ENCODE measurements around the gene WDR31. TPM values are rescaled to one million over a fixed set of nuclear protein-coding genes. Genes with fewer than 3 reads are reported as not detected.
A peak's percentile ranks its signal among the peaks of the same experiment; 100 is the strongest.

The WDR31 gene
- 0.28 and 0.36 TPM in 2 replicates for total RNA-seq (2012; rRNA removed)
- polyA plus RNA-seq (2012; rRNA removed): 0.19 and 0.29 TPM in 2 replicates
- 0.09 and 0.17 TPM in 2 replicates for polyA plus RNA-seq (2012; cell fraction: cytosol; rRNA removed)
- polyA plus RNA-seq (2012; cell fraction: nucleus; rRNA removed; ENCODE audit: low replicate concordance): 0.10 and 0.40 TPM in 2 replicates
- percentile 33 among the genes with signal in this experiment for Bru-seq, nascent RNA
- percentile 43 among the genes with signal in this experiment for BruChase-seq, experiment 1, labeled RNA remaining after a 6-hour chase
- BruChase-seq, experiment 2, labeled RNA remaining after a 2-hour chase: percentile 35 among the genes with signal in this experiment
- long read RNA-seq: 0 reads

DNA sequence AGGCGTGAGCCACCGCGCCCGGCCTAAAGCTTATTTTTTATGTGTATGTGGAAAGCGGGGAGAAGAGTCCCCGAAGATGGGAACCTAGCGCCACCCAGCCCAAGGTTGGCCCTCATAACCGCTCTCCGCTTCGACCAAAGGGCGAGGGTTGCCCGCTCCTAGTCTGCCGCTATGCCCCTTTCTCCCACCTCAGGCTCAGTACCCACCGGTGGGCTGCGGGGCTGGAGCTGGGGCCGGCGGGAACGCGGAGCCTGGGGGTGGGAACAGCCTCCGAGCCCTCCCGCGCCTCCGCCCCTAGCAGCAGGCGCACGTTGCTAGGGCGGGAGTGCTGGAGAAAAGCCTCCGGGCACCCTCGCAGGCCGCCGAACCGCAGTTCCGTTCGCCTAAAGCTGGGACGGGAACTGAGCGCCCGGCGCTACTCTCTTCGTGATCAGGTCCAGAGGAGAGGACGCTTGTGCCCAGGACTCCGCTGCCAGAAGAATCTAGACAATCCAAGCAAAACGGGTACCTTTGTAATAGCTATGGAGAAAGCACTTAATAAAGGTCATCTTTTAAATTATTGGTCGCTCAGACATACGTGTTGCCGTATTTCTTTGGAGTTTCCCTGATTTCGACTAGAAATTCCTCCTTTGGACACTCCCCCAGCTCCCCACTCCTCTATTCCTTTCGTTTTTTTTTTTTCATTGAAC, at the start of gene WDR31:
Gene WDR31 (minus strand): TSS at position 265 of the 689 bp plus-strand sequence. CDS start 8,253 bp downstream, outside the sequence.
- no TSS peak for BruUV-seq (replicated peaks)
- peak within 1 kb of the TSS; percentile 80 to 87 for H4K8ac ChIP-seq (ENCODE audit: low read depth in 2 of 2, low read length in 2 of 2)
- H4K5ac ChIP-seq (ENCODE audit: low read depth, low read length): peak within 1 kb of the TSS; percentile 27
- H3K27ac ChIP-seq (ENCODE audit: insufficient read depth, low read length): peak within 1 kb of the TSS; percentile 41; the same call in 1 of the 2 replicates
- no peaks in the 10 kb centered on the region for H3K9me3 ChIP-seq (ENCODE audit: control insufficient read depth, insufficient read depth, low read length)
- H3K4me3 ChIP-seq (ENCODE audit: insufficient read depth, low read depth, low read length): peak within 1 kb of the TSS; percentile 85
- peak within 1 kb of the TSS; percentile 75 for H3K56ac ChIP-seq (ENCODE audit: extremely low read depth, insufficient read depth, low read length)
- no peak within 1 kb of the TSS; the same call in 1 of the 2 replicates for H4K91ac ChIP-seq (ENCODE audit: insufficient read depth, low read depth, low read length)
- intact Hi-C loops (cut with micrococcal nuclease) (no loop called here), in situ Hi-C loops (cut with MboI; ENCODE audit: low sequenced_read_pairs) (no loop called here), dilution Hi-C loops (cut with HindIII; ENCODE audit: low sequenced_read_pairs, unreplicated experiment) (no loop called here)
- 0% methylated on average over 8 of the region's 46 CpGs; no CpG with 5 or more reads in 1 of the 2 experiments for WGBS, 2 experiments (ENCODE audit: extremely low coverage in 2 of 2, insufficient read length in 1 of 2)
- H2AK9ac ChIP-seq (replicated peaks; ENCODE audit: low read depth, low read length, poor library complexity): peak within 1 kb of the TSS; percentile 78
- peak within 1 kb of the TSS; percentile 76 for H3K23ac ChIP-seq (ENCODE audit: low read depth, low read length)
- ChIA-PET POLR2A (ENCODE audit: unreplicated experiment) (no interaction called here), CTCF (interaction anchor here (0.6 to 1.0 kb wide), 2 partner anchors 22 to 29 kb away, joined by 3 to 6 read pairs; no protein-coding TSS in a partner anchor)
- H2BK15ac ChIP-seq (ENCODE audit: low read depth, low read length): no peak within 1 kb of the TSS
- H3K4me1 ChIP-seq (ENCODE audit: control insufficient read depth, insufficient read depth, low read length): no peaks in the 10 kb centered on the region
- no peaks in the 10 kb centered on the region for H3K27me3 ChIP-seq (ENCODE audit: control insufficient read depth, insufficient read depth, low read length)
- H3K36me3 ChIP-seq (ENCODE audit: control insufficient read depth, insufficient read depth, low read length): no peaks in the 10 kb centered on the region
- H3K4me2 ChIP-seq (ENCODE audit: low read depth, low read length): peak within 1 kb of the TSS; percentile 82
- peaks cover 0 to 4% of the 10 kb centered on the region in 2 experiments; a peak in 1 of 4 replicates for H3K79me1 ChIP-seq (ENCODE audit: low read depth in 1 of 2, low read length in 2 of 2)
- no peak within 1 kb of the TSS for H2BK5ac ChIP-seq (ENCODE audit: low read depth, low read length, poor library complexity, severe bottlenecking)
- peak within 1 kb of the TSS; percentile 78 for H3K14ac ChIP-seq (replicated peaks; ENCODE audit: low read depth, low read length)
- no peak within 1 kb of the TSS for H2AK5ac ChIP-seq (ENCODE audit: low read depth, low read length)
- H2BK120ac ChIP-seq (ENCODE audit: low read depth, low read length): peak within 1 kb of the TSS; percentile 27; the same call in 1 of the 2 replicates
- H3K9ac ChIP-seq (ENCODE audit: low read depth, low read length): peak within 1 kb of the TSS; percentile 55; the same call in 1 of the 2 replicates
- H2BK20ac ChIP-seq (ENCODE audit: low read depth, low read length): no peak within 1 kb of the TSS
- H2AFZ ChIP-seq (replicated peaks; ENCODE audit: low read length, poor library complexity): peak within 1 kb of the TSS; percentile 96
- H3K4ac ChIP-seq (ENCODE audit: low read depth, low read length): peak within 1 kb of the TSS; percentile 63
- H3K18ac ChIP-seq (ENCODE audit: low read depth, low read length): peak within 1 kb of the TSS; percentile 8; the same call in 1 of the 2 replicates
- peak; percentile 99 for ATAC-seq (ENCODE audit: low read depth)
- no peaks in the 10 kb centered on the region for H4K20me1 ChIP-seq (ENCODE audit: insufficient read depth, low read length)
- H3K9me1 ChIP-seq (ENCODE audit: insufficient read depth, low read length): peaks cover 10% of the 10 kb centered on the region
- DNase-seq: peak; percentile 86
- TF ChIP-seq RAD21 (IDR thresholded peaks at IDR 0.05; ENCODE audit: low read length): no peak
- TF ChIP-seq MAFK (IDR thresholded peaks at IDR 0.05; ENCODE audit: low read depth, low read length): no peak
- no peak for TF ChIP-seq SMC3 (IDR thresholded peaks at IDR 0.05; ENCODE audit: low read depth, low read length)
- TF ChIP-seq, protein P1, sequence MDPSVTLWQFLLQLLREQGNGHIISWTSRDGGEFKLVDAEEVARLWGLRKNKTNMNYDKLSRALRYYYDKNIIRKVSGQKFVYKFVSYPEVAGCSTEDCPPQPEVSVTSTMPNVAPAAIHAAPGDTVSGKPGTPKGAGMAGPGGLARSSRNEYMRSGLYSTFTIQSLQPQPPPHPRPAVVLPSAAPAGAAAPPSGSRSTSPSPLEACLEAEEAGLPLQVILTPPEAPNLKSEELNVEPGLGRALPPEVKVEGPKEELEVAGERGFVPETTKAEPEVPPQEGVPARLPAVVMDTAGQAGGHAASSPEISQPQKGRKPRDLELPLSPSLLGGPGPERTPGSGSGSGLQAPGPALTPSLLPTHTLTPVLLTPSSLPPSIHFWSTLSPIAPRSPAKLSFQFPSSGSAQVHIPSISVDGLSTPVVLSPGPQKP (IDR thresholded peaks at IDR 0.05; ENCODE audit: borderline replicate concordance, low read depth, low read length): no peak
- TF ChIP-seq NFE2L2 (IDR thresholded peaks at IDR 0.05; ENCODE audit: low read depth, low read length): no peak
- TF ChIP-seq FOS (IDR thresholded peaks at IDR 0.05; ENCODE audit: low read depth, low read length): no peak
- no peak for TF ChIP-seq RFX5 (IDR thresholded peaks at IDR 0.05; ENCODE audit: low read depth, low read length)
- TF ChIP-seq MXI1 (IDR thresholded peaks at IDR 0.05; ENCODE audit: borderline replicate concordance, low read depth, low read length): peak; percentile 71; the same call in 1 of the 2 replicates
- no peak for TF ChIP-seq POLR2A (IDR thresholded peaks at IDR 0.05; ENCODE audit: low read depth, low read length)
- TF ChIP-seq, protein P2, sequence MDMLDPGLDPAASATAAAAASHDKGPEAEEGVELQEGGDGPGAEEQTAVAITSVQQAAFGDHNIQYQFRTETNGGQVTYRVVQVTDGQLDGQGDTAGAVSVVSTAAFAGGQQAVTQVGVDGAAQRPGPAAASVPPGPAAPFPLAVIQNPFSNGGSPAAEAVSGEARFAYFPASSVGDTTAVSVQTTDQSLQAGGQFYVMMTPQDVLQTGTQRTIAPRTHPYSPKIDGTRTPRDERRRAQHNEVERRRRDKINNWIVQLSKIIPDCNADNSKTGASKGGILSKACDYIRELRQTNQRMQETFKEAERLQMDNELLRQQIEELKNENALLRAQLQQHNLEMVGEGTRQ (IDR thresholded peaks at IDR 0.05; ENCODE audit: low read depth, low read length): peak; percentile 11; the same call in 1 of the 2 replicates
- no peak for TF ChIP-seq CEBPB (IDR thresholded peaks at IDR 0.05; ENCODE audit: low read depth, low read length)
- TF ChIP-seq, protein P3, sequence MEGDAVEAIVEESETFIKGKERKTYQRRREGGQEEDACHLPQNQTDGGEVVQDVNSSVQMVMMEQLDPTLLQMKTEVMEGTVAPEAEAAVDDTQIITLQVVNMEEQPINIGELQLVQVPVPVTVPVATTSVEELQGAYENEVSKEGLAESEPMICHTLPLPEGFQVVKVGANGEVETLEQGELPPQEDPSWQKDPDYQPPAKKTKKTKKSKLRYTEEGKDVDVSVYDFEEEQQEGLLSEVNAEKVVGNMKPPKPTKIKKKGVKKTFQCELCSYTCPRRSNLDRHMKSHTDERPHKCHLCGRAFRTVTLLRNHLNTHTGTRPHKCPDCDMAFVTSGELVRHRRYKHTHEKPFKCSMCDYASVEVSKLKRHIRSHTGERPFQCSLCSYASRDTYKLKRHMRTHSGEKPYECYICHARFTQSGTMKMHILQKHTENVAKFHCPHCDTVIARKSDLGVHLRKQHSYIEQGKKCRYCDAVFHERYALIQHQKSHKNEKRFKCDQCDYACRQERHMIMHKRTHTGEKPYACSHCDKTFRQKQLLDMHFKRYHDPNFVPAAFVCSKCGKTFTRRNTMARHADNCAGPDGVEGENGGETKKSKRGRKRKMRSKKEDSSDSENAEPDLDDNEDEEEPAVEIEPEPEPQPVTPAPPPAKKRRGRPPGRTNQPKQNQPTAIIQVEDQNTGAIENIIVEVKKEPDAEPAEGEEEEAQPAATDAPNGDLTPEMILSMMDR (conservative IDR thresholded peaks at IDR 0.05; ENCODE audit: low read depth, low read length): no peak
- 0 out of 2 replicates have a peak, but pooled peaks have one; percentile 19 for TF ChIP-seq BHLHE40 (IDR thresholded peaks at IDR 0.05; ENCODE audit: low read depth, low read length)

Measured in IMR-90 (cell line).